Fibroblast of skin of right biceps (primary cell): ENCODE measurements around the gene EPG5.
"Not testable (repeated sequence)": the region's sequence is repeated elsewhere in the genome, so short reads cannot be mapped to it uniquely, and the experiment has no call there.

Experiments used
- DNase-seq: peaks from one replicate; pipeline ENCODE4 v3.0.0-alpha.2; 2013

EPG5 gene

GRCh38 chr18:45860971-45861370 lies 106.2 kb downstream of the EPG5 start:
- no peak for DNase-seq

GRCh38 chr18:45860492-45860891 lies 106.6 kb downstream of the EPG5 start:
- DNase-seq: no peak

- DNase-seq: no peak
Observed at GRCh38 chr18:45859334-45859733, 107.8 kb downstream of the EPG5 start.

- peak; percentile 60 for DNase-seq
Observed at GRCh38 chr18:45856531-45856930, 110.6 kb downstream of the EPG5 start.

GRCh38 chr18:45854036-45854586 lies 113.0 kb downstream of the EPG5 start:
- no peak for DNase-seq

- no peak for DNase-seq
Observed at GRCh38 chr18:45852631-45853030, 114.5 kb downstream of the EPG5 start.

GRCh38 chr18:45851161-45851925 lies 115.8 kb downstream of the EPG5 start:
- no peak for DNase-seq

GRCh38 chr18:45850021-45850420 lies 117.1 kb downstream of the EPG5 start:
- no peak for DNase-seq

GRCh38 chr18:45849529-45849928 lies 117.6 kb downstream of the EPG5 start:
- no peak for DNase-seq

- not testable (repeated sequence) for DNase-seq
Observed at GRCh38 chr18:45848643-45849042, 118.5 kb downstream of the EPG5 start.

GRCh38 chr18:45847119-45847518 lies 120.0 kb downstream of the EPG5 start:
- no peak for DNase-seq

GRCh38 chr18:45845410-45845809 lies 121.7 kb downstream of the EPG5 start:
- no peak for DNase-seq

- DNase-seq: no peak
Observed at GRCh38 chr18:45844938-45845337, 122.2 kb downstream of the EPG5 start.

- no peak for DNase-seq
Observed at GRCh38 chr18:45843019-45843418, 124.1 kb downstream of the EPG5 start.

GRCh38 chr18:45841765-45842442 lies 125.2 kb downstream of the EPG5 start:
- no peak for DNase-seq

GRCh38 chr18:45841060-45841764 lies 125.9 kb downstream of the EPG5 start:
- no peak for DNase-seq

- peak; percentile 82 for DNase-seq
Observed at GRCh38 chr18:45839414-45840395, 127.4 kb downstream of the EPG5 start.

GRCh38 chr18:45838302-45839070 lies 128.6 kb downstream of the EPG5 start:
- DNase-seq: no peak

- peak; percentile 59 for DNase-seq
Observed at GRCh38 chr18:45837283-45838070, 129.7 kb downstream of the EPG5 start.
